Aorta (tissue), 5 donors: ENCODE measurements around the gene CD82. TPM values are rescaled to one million over a fixed set of nuclear protein-coding genes. Genes with fewer than 3 reads are reported as not detected.
A peak's percentile ranks its signal among the peaks of the same experiment; 100 is the strongest.

Experiments used
- ATAC-seq: fragments of 200-7000 bp; cut with Tn5 transposase; one replicate; pipeline ENCODE4 v1.9.1; 2022; ENCODE audit warnings: moderate library complexity; ENCODE audit not compliant: low FRiP score
- DNase-seq, 2 donors: peaks; one replicate each; pipeline ENCODE4 v3.0.0-alpha.2; 2020
- H3K27ac ChIP-seq, 2 donors: one replicate each; pipeline ENCODE4 v1.5.1; 2013; ENCODE audit warnings: low read length in 2 of 2, mild to moderate bottlenecking in 2 of 2, moderate library complexity in 2 of 2, control low read depth in 1 of 2, inconsistent platforms in 1 of 2, low read depth in 1 of 2
- H3K27me3 ChIP-seq, 2 donors: one replicate each; pipeline ENCODE4 v1.6.1; 2013; ENCODE audit warnings: control low read depth in 1 of 2, low read length in 1 of 2, mild to moderate bottlenecking in 1 of 2, moderate library complexity in 1 of 2; ENCODE audit not compliant: insufficient read depth in 2 of 2, control insufficient read depth in 1 of 2
- H3K36me3 ChIP-seq, 2 donors: one replicate each; pipeline ENCODE4 v1.6.1; 2013; ENCODE audit warnings: control low read depth in 1 of 2, low read length in 1 of 2, mild to moderate bottlenecking in 1 of 2; ENCODE audit not compliant: insufficient read depth in 2 of 2, control insufficient read depth in 1 of 2
- H3K4me1 ChIP-seq, 2 donors: one replicate each; pipeline ENCODE4 v1.6.1; 2013; ENCODE audit warnings: low read length in 2 of 2, control low read depth in 1 of 2, mild to moderate bottlenecking in 1 of 2, moderate library complexity in 1 of 2; ENCODE audit not compliant: insufficient read depth in 2 of 2, control insufficient read depth in 1 of 2
- H3K4me3 ChIP-seq, 2 donors: one replicate each; pipeline ENCODE4 v1.5.1; 2013; ENCODE audit warnings: low read length in 2 of 2, control low read depth in 1 of 2, mild to moderate bottlenecking in 1 of 2
- H3K9me3 ChIP-seq: one replicate; pipeline ENCODE4 v1.6.1; 2013; ENCODE audit warnings: mild to moderate bottlenecking, low read length; ENCODE audit not compliant: control insufficient read depth
- WGBS, 2 donors: extraction: QIAGEN DNeasy Blood & Tissue Kit; methylation state at CpG; one replicate each; pipeline ENCODE4 v1.1.7; 2013; 5-methylcytosine and 5-hydroxymethylcytosine counted together
- intact Hi-C, 2 donors: fragments of 100-400 bp; cut with DNase I; formaldehyde crosslinking; loops; one replicate each; pipeline versions ENCODE4 v1.14.2 to v1.15.0; 2022
- polyA plus RNA-seq, 2 donors: library from polyadenylated mRNA; stranded (reverse); fragments of 200-250 nt; gene quantifications; one replicate each; pipeline ENCODE4 v1.2.3, GENCODE V29; 2013
- total RNA-seq, 2 donors: library from RNA; stranded (reverse); fragmentation: NEBNext Ultra II Directional; extraction: Animal tissue kit (Norgen Biotek cat#: 25700); gene quantifications; one replicate each; pipeline ENCODE4 v1.2.1, GENCODE V29; 2021
- donor health status: healthy with polysubstance abuse.
- donor health status: Bipolar disorder and iron deficiency.
- donor health status: DM: no; HTN: no; CAD: no.
- donor health status: DM: no; HTN: no; CAD: no.
- donor health status: DM: yes; HTN: yes; CAD: no.

The CD82 gene
- total and polyA plus RNA-seq, 4 donors = 21.0 to 64.6 (median 46.1) TPM

GRCh38 chr11:44623731-44624491 is 58.4 kb downstream of the CD82 start:
- intact Hi-C loops = loop anchor here (2.0 to 10.0 kb wide), 4 partner anchors 103 to 481 kb away; partner anchors contain the start of gene TSPAN18 (in 2 of the 2)

GRCh38 chr11:44624761-44625221 is 59.3 kb downstream of the CD82 start:
- H3K4me3 ChIP-seq = no peak overlapping the region
- no peaks in the 10 kb centered on the region for H3K36me3 ChIP-seq
- H3K27ac ChIP-seq = no peak overlapping the region
- H3K9me3 ChIP-seq = no peaks in the 10 kb centered on the region
- no peaks in the 10 kb centered on the region for H3K4me1 ChIP-seq
- no peak for ATAC-seq
- intact Hi-C loops = loop anchor here (5.0 to 10.0 kb wide), 3 partner anchors 103 to 480 kb away; partner anchors contain the start of gene TSPAN18 (in 2 of the 2)
- WGBS, 2 donors = 96 to 98% methylated on average over 4 of the region's 4 CpGs
- H3K27me3 ChIP-seq = no peaks in the 10 kb centered on the region
- peak in 1 of 2 donors; percentile 35 for DNase-seq

More at GRCh38 chr11:44623731-44624491, 58.4 kb downstream of the CD82 start:
- DNase-seq = peak; percentile 39 to 64
- Histone ChIP-seq H3K4me3 (no peak overlapping the region), H3K27me3 (no peaks in the 10 kb centered on the region), H3K36me3 (no peaks in the 10 kb centered on the region), H3K4me1 (no peaks in the 10 kb centered on the region), H3K27ac (no peak overlapping the region), H3K9me3 (no peaks in the 10 kb centered on the region)
- no peak for ATAC-seq
- 61 to 62% methylated on average over 8 of the region's 8 CpGs for WGBS, 2 donors

- intact Hi-C loops = loop anchor here in 1 of 2 donors (10.0 kb wide), 1 partner anchor 479 kb away; no protein-coding TSS in a partner anchor
- Histone ChIP-seq H3K4me1 (no peaks in the 10 kb centered on the region), H3K36me3 (no peaks in the 10 kb centered on the region), H3K27ac (no peak overlapping the region), H3K9me3 (no peaks in the 10 kb centered on the region), H3K27me3 (no peaks in the 10 kb centered on the region), H3K4me3 (no peak overlapping the region)
- ATAC-seq (no peak), DNase-seq (no peak)
- WGBS, 2 donors = 93% methylated on average over 7 of the region's 7 CpGs
These were observed 60.5 kb downstream of the CD82 start for GRCh38 chr11:44625759-44626523.

- intact Hi-C loops = loop anchor here in 1 of 2 donors (10.0 kb wide), 1 partner anchor 478 kb away; no protein-coding TSS in a partner anchor
- Histone ChIP-seq H3K4me3 (no peak overlapping the region), H3K27me3 (no peaks in the 10 kb centered on the region), H3K9me3 (no peaks in the 10 kb centered on the region), H3K4me1 (no peaks in the 10 kb centered on the region), H3K36me3 (no peaks in the 10 kb centered on the region), H3K27ac (no peak overlapping the region)
- ATAC-seq (no peak), DNase-seq (no peak)
- 97 to 99% methylated on average over 2 of the region's 2 CpGs for WGBS, 2 donors
These were observed 61.2 kb downstream of the CD82 start for GRCh38 chr11:44626645-44627044.

GRCh38 chr11:44627165-44627789 is 61.8 kb downstream of the CD82 start:
- no peak for DNase-seq
- H3K4me1 ChIP-seq = no peaks in the 10 kb centered on the region
- no peak for ATAC-seq
- intact Hi-C loops = loop anchor here in 1 of 2 donors (10.0 kb wide), 1 partner anchor 478 kb away; no protein-coding TSS in a partner anchor
- 74 to 81% methylated on average over 4 of the region's 4 CpGs for WGBS, 2 donors
- H3K4me3 ChIP-seq = no peak overlapping the region
- no peaks in the 10 kb centered on the region for H3K36me3 ChIP-seq
- H3K27ac ChIP-seq = no peak overlapping the region
- H3K9me3 ChIP-seq = no peaks in the 10 kb centered on the region
- H3K27me3 ChIP-seq = no peaks in the 10 kb centered on the region

GRCh38 chr11:44627911-44628729 is 62.7 kb downstream of the CD82 start:
- Histone ChIP-seq H3K4me3 (no peak overlapping the region), H3K9me3 (no peaks in the 10 kb centered on the region), H3K27me3 (no peaks in the 10 kb centered on the region), H3K27ac (no peak overlapping the region), H3K4me1 (no peaks in the 10 kb centered on the region), H3K36me3 (no peaks in the 10 kb centered on the region)
- intact Hi-C loops = loop anchor here in 1 of 2 donors (10.0 kb wide), 1 partner anchor 477 kb away; no protein-coding TSS in a partner anchor
- 19 to 22% methylated on average over 9 of the region's 9 CpGs for WGBS, 2 donors
- peak; percentile 85 for ATAC-seq
- DNase-seq = peak; percentile 80 to 84

GRCh38 chr11:44628730-44629700 is 63.6 kb downstream of the CD82 start:
- Histone ChIP-seq H3K9me3 (no peaks in the 10 kb centered on the region), H3K27ac (no peak overlapping the region), H3K36me3 (no peaks in the 10 kb centered on the region), H3K4me1 (no peaks in the 10 kb centered on the region), H3K4me3 (no peak overlapping the region), H3K27me3 (no peaks in the 10 kb centered on the region)
- no peak for ATAC-seq
- DNase-seq = peak in 1 of 2 donors; percentile 51
- 89% methylated on average over 14 of the region's 14 CpGs for WGBS, 2 donors
- intact Hi-C loops = loop anchor here in 1 of 2 donors (10.0 kb wide), 1 partner anchor 476 kb away; no protein-coding TSS in a partner anchor
